Natural killer cell (primary cell): ENCODE data around the gene SCAF4. TPM values are rescaled to one million over a fixed set of nuclear protein-coding genes. Genes with fewer than 3 reads are reported as not detected.

Source experiments
- ATAC-seq, 3 donors: fragments of 150-1000 bp in 2 of 3; fragments of 200-7000 bp in 1 of 3; cut with Tn5 transposase; 1 replicate in 1 of 3; 2 replicates in 2 of 3; pipeline ENCODE4 v1.10.0; 2021; ENCODE audit warnings: mild to moderate bottlenecking in 2 of 3, moderate library complexity in 2 of 3
- DNase-seq, 2 donors: peaks; one replicate each; pipeline versions ENCODE4 v3.0.0 to v3.0.0-alpha.2; 2013 to 2021; ENCODE audit warnings: mixed read lengths in 1 of 2
- H3K27ac ChIP-seq: one replicate; pipeline ENCODE4 v1.5.1; 2013; ENCODE audit warnings: mild to moderate bottlenecking, low read length
- H3K27me3 ChIP-seq: one replicate; pipeline ENCODE4 v1.6.1; 2013; ENCODE audit warnings: low read length; ENCODE audit not compliant: control insufficient read depth, insufficient read depth
- H3K36me3 ChIP-seq: one replicate; pipeline ENCODE4 v1.6.1; 2013; ENCODE audit warnings: low read length; ENCODE audit not compliant: control insufficient read depth, insufficient read depth
- H3K4me1 ChIP-seq: one replicate; pipeline ENCODE4 v1.6.1; 2013; ENCODE audit warnings: low read length; ENCODE audit not compliant: control insufficient read depth, insufficient read depth
- H3K4me3 ChIP-seq: one replicate; pipeline ENCODE4 v1.5.1; 2013; ENCODE audit warnings: low read length
- H3K9me3 ChIP-seq: one replicate; pipeline ENCODE4 v1.6.1; 2013; ENCODE audit warnings: low read length; ENCODE audit not compliant: control insufficient read depth, insufficient read depth
- H3K27ac Mint-ChIP-seq, 2 donors: one replicate each; pipeline ENCODE4 v1.8.0; 2022; ENCODE audit warnings: mild to moderate bottlenecking in 2 of 2, mixed read lengths in 2 of 2, moderate library complexity in 1 of 2
- H3K27me3 Mint-ChIP-seq, 2 donors: one replicate each; pipeline ENCODE4 v1.8.0; 2022; ENCODE audit warnings: low read depth in 2 of 2, mixed read lengths in 2 of 2
- H3K36me3 Mint-ChIP-seq: one replicate; pipeline ENCODE4 v1.8.0; 2022; ENCODE audit warnings: mixed read lengths
- H3K4me1 Mint-ChIP-seq, 2 donors: one replicate each; pipeline ENCODE4 v1.8.0; 2022; ENCODE audit warnings: mixed read lengths in 2 of 2
- H3K4me3 Mint-ChIP-seq: one replicate; pipeline ENCODE4 v1.8.0; 2022; ENCODE audit warnings: mild to moderate bottlenecking, moderate library complexity, mixed read lengths
- H3K9me3 Mint-ChIP-seq, 2 donors: one replicate each; pipeline ENCODE4 v1.8.0; 2022; ENCODE audit warnings: mixed read lengths in 2 of 2
- WGBS: methylation state at CpG from one replicate; pipeline ENCODE4 v1.1.7; 2013; ENCODE audit warnings: missing lambda C conversion rate; ENCODE audit not compliant: insufficient coverage; 5-methylcytosine and 5-hydroxymethylcytosine counted together
- intact Hi-C: fragments of 100-400 bp; cut with micrococcal nuclease; formaldehyde crosslinking; loops from one replicate; pipeline ENCODE4 v1.14.2; 2022
- total RNA-seq, 4 donors: library from RNA; stranded (reverse); fragments of 120-200 nt in 1 of 4; gene quantifications; one replicate each; pipeline versions ENCODE4 v1.2.3 to v1.2.4, GENCODE V29; 2013 to 2022
- TF ChIP-seq, protein P1 (sequence below): fragments of 200-600 bp; IDR thresholded peaks from one replicate; pipeline ENCODE4 v1.8.0; 2022; ENCODE audit warnings: antibody characterized with exemption

The SCAF4 gene
- total RNA-seq, 3 donors from 2014 or later (not counting 1 experiment from before 2014, with no cell fraction given) = 93.2 to 109 (median 101) TPM

DNA sequence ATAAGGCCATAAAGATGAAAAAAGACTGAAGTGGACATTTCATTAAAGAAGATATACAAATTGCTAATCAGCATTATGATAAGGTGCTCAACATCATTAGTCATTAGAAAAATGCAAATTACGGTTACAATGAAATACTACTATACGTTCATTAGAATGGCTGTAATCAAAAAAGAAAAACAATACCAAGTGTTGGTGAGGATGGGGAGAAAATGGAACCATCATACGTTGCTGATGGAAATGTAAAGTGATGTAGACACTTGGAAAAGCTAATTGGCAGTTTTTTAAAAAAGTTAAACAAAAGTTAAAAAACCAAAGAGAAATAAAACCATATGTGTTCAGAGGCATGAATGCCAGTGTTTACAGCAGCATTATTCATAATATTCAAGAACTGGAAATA, 81.0 kb downstream of the SCAF4 start:
- Mint-ChIP-seq H3K36me3 (no peaks in the 10 kb centered on the region), H3K27me3 (no peaks in the 10 kb centered on the region), H3K4me1 (peaks cover 15% of the 10 kb centered on the region in 2 donors), H3K9me3 (no peaks in the 10 kb centered on the region), H3K4me3 (no peak overlapping the region), H3K27ac (no peak overlapping the region)
- Histone ChIP-seq H3K27me3 (no peaks in the 10 kb centered on the region), H3K4me1 (peaks cover 11% of the 10 kb centered on the region), H3K36me3 (no peaks in the 10 kb centered on the region), H3K9me3 (no peaks in the 10 kb centered on the region), H3K27ac (no peak overlapping the region), H3K4me3 (no peak overlapping the region)
- intact Hi-C loops = no loop called here
- no peak for ATAC-seq
- DNase-seq = no peak
- TF ChIP-seq, protein P1, sequence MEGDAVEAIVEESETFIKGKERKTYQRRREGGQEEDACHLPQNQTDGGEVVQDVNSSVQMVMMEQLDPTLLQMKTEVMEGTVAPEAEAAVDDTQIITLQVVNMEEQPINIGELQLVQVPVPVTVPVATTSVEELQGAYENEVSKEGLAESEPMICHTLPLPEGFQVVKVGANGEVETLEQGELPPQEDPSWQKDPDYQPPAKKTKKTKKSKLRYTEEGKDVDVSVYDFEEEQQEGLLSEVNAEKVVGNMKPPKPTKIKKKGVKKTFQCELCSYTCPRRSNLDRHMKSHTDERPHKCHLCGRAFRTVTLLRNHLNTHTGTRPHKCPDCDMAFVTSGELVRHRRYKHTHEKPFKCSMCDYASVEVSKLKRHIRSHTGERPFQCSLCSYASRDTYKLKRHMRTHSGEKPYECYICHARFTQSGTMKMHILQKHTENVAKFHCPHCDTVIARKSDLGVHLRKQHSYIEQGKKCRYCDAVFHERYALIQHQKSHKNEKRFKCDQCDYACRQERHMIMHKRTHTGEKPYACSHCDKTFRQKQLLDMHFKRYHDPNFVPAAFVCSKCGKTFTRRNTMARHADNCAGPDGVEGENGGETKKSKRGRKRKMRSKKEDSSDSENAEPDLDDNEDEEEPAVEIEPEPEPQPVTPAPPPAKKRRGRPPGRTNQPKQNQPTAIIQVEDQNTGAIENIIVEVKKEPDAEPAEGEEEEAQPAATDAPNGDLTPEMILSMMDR = no peak
- WGBS = 67% methylated on average over 1 of the region's 3 CpGs

DNA sequence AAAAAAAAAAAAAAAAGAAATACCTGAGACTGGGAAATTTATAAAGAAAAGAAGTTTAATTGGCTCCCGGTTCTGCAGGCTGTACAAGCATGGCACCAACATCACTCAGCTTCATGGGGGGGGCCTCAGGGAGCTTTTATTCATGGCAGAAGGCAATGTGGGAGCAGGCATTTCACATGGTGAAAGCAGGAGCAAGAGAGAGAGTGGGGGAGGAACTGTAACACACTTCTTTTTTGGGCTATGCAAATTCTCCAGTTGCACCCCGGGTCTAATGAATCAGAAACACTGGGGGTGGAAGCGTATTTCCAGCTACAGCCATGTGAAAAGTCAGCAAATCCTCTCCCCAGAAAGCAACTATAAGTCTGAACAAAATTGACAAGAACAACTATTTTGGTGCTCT, 84.3 kb downstream of the SCAF4 start:
- intact Hi-C loops = no loop called here
- ATAC-seq = no peak
- Mint-ChIP-seq H3K27ac (no peak overlapping the region), H3K4me3 (no peak overlapping the region), H3K4me1 (no peaks in the 10 kb centered on the region), H3K9me3 (no peaks in the 10 kb centered on the region), H3K36me3 (no peaks in the 10 kb centered on the region), H3K27me3 (no peaks in the 10 kb centered on the region)
- Histone ChIP-seq H3K27me3 (no peaks in the 10 kb centered on the region), H3K9me3 (no peaks in the 10 kb centered on the region), H3K27ac (no peak overlapping the region), H3K4me1 (no peaks in the 10 kb centered on the region), H3K36me3 (no peaks in the 10 kb centered on the region), H3K4me3 (no peak overlapping the region)
- DNase-seq = no peak
- TF ChIP-seq, protein P1 = no peak
- 90% methylated on average over 3 of the region's 3 CpGs for WGBS

DNA sequence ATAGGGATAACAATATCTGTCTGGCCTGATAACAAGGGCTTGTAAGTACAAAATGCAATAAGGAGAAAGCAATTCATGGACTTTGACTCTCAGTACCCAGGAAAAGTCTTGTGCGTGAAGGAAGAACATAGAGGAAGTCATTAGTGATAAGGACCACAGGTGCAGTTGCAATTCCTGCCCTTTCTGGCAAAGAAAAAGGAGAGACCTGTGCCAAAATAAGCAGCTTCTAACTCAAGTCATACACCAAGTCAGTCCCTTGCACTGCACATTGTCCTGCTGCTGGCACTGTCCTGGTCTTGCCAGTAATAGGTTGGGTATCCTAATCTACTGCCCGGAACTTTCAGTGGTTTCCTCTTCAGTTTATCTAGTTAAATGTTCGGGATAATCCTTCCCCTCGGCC, 87.3 kb downstream of the SCAF4 start:
- Histone ChIP-seq H3K4me3 (no peak overlapping the region), H3K36me3 (no peaks in the 10 kb centered on the region), H3K9me3 (no peaks in the 10 kb centered on the region), H3K4me1 (no peaks in the 10 kb centered on the region), H3K27ac (no peak overlapping the region), H3K27me3 (no peaks in the 10 kb centered on the region)
- DNase-seq (no peak), ATAC-seq (no peak)
- Mint-ChIP-seq H3K36me3 (no peaks in the 10 kb centered on the region), H3K4me3 (no peak overlapping the region), H3K4me1 (no peaks in the 10 kb centered on the region), H3K27me3 (peaks cover 0 to 4% of the 10 kb centered on the region in 2 donors), H3K27ac (no peak overlapping the region), H3K9me3 (peaks cover 0 to 2% of the 10 kb centered on the region in 2 donors)
- intact Hi-C loops = no loop called here
- 74% methylated on average over 4 of the region's 4 CpGs for WGBS
- TF ChIP-seq, protein P1 = no peak

DNA sequence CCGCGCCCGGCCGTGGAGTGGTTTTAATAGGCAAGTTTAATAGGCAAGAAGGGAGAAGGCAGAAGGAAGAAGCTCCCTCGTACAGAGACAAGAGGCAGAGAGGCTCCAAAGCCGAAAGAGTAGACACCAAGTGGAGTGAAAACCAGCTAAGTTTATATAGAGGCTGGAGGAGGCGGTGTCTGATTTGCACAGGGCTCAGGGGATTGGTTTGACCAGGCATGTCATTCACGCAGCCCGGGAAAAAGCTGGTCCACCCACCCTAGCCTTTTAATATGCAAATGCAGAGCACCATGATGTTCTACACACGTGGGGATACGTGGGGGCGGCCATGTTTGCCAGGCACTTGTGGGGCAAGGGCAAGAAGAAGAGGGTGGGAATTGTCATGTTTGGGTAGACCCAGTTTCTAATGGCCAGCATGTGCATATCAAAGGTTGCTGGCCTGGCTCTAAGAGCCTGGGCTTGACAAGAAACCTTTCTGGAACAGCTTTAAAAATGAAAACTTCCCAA, 90.4 kb downstream of the SCAF4 start:
- ATAC-seq = no peak
- no peak for DNase-seq
- Histone ChIP-seq H3K27me3 (no peaks in the 10 kb centered on the region), H3K9me3 (peaks cover 3% of the 10 kb centered on the region), H3K4me1 (no peaks in the 10 kb centered on the region), H3K27ac (no peak overlapping the region), H3K4me3 (no peak overlapping the region), H3K36me3 (no peaks in the 10 kb centered on the region)
- intact Hi-C loops = no loop called here
- WGBS = 94% methylated on average over 12 of the region's 12 CpGs
- H3K36me3 Mint-ChIP-seq = peaks cover 7% of the 10 kb centered on the region
- TF ChIP-seq, protein P1 = no peak
- no peak overlapping the region for H3K27ac Mint-ChIP-seq
- H3K4me3 Mint-ChIP-seq = no peak overlapping the region
- no peaks in the 10 kb centered on the region for H3K4me1 Mint-ChIP-seq
- peaks cover 0 to 5% of the 10 kb centered on the region in 2 donors for H3K27me3 Mint-ChIP-seq
- peaks cover 2 to 3% of the 10 kb centered on the region in 2 donors for H3K9me3 Mint-ChIP-seq
